ENCODE results near the gene GSE1. TPM values are rescaled to one million over a fixed set of nuclear protein-coding genes. Genes with fewer than 3 reads are reported as not detected.

Gene GSE1
- total RNA-seq, 1 experiment from 2014 or later: 90.2 TPM

DNA sequence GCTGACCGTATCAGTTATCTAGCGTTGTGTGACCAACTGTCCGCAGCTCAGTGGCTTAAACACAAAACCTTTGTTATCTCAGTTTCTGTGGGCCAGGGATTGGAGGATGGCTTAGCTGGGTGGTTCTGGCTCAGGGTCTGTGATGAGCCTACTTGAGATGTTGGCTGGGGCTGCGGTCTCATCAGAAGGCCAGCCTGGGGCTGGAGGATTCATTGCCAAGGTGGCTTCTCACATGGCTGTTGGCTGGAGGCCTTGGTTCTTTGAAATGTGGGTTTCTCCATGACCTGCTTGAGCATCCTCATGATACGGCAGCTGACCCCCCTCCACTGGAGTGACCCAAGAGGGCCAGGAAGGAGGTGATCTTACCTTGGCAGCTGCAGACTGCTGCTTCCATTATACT lies 16.7 kb downstream of the GSE1 start (continued):
- TF ChIP-seq, protein P1, sequence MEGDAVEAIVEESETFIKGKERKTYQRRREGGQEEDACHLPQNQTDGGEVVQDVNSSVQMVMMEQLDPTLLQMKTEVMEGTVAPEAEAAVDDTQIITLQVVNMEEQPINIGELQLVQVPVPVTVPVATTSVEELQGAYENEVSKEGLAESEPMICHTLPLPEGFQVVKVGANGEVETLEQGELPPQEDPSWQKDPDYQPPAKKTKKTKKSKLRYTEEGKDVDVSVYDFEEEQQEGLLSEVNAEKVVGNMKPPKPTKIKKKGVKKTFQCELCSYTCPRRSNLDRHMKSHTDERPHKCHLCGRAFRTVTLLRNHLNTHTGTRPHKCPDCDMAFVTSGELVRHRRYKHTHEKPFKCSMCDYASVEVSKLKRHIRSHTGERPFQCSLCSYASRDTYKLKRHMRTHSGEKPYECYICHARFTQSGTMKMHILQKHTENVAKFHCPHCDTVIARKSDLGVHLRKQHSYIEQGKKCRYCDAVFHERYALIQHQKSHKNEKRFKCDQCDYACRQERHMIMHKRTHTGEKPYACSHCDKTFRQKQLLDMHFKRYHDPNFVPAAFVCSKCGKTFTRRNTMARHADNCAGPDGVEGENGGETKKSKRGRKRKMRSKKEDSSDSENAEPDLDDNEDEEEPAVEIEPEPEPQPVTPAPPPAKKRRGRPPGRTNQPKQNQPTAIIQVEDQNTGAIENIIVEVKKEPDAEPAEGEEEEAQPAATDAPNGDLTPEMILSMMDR (IDR thresholded peaks at IDR 0.05 in 2 of 3, conservative IDR thresholded peaks at IDR 0.05 in 1 of 3; ENCODE audit: borderline replicate concordance in 1 of 3, insufficient read depth in 1 of 3, low read depth in 2 of 3, low read length in 2 of 3): no peak
- TF ChIP-seq CBX3 (IDR thresholded peaks at IDR 0.05; ENCODE audit: low read depth): no peak

DNA sequence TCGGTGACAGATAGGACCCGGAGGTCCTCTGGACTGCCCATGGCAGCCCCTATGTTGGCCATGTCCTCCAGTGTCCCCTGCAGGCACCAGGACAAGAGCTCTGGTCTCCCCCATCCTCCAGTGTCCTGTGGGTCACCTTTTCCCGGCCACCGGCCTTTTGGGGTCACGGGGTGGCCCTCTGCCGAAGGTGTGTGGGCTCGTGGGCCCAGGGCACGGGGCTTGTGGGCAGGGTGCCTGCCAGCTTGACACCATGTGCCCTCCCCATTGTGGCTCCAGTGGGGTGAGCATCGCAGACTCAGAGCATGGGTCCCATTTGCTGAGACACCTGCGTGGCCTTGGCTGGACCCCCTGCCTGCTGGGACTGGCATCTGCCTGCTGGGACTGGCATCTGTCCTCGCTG lies 18.1 kb downstream of the GSE1 start:
- Histone ChIP-seq H3K4me1 (ENCODE audit: control insufficient read depth in 1 of 2, insufficient read depth in 2 of 2, low read length in 2 of 2) (peaks cover 5 to 15% of the 10 kb centered on the region in 2 experiments; a peak in 3 of 4 replicates), H3K9ac (ENCODE audit: low read length) (no peak overlapping the region), H3K9me2 (ENCODE audit: insufficient read depth) (no peaks in the 10 kb centered on the region), H3K27ac (ENCODE audit: low read depth, low read length) (no peak overlapping the region), H2AFZ (ENCODE audit: low read depth, low read length, poor library complexity, severe bottlenecking) (no peak overlapping the region), H3K4me2 (ENCODE audit: low read length) (no peak overlapping the region), H3K4me3 (replicated peaks in 1 of 2; ENCODE audit: low read depth in 1 of 2, low read length in 2 of 2) (no peak overlapping the region), H3K36me3 (ENCODE audit: control insufficient read depth in 1 of 2, insufficient read depth in 2 of 2, low read length in 2 of 2) (peaks cover 0 to 3% of the 10 kb centered on the region in 2 experiments; a peak in 2 of 4 replicates), H4K20me1 (ENCODE audit: insufficient read depth) (no peaks in the 10 kb centered on the region), H3K9me3 (ENCODE audit: control insufficient read depth in 1 of 2, insufficient read depth in 1 of 2, low read depth in 1 of 2, low read length in 2 of 2) (peaks cover 14 to 18% of the 10 kb centered on the region in 2 experiments; a peak in 3 of 4 replicates), H3K79me2 (ENCODE audit: insufficient read depth, low read length) (peaks cover 63% of the 10 kb centered on the region), H3K27me3 (ENCODE audit: insufficient read depth, low read length) (no peaks in the 10 kb centered on the region)
- intact Hi-C loops (cut with micrococcal nuclease): no loop called here
- ChIA-PET POLR2A (no interaction called here), CTCF (no interaction called here), RAD21 (ENCODE audit: low non-redundant PET in 1 of 2, low total read pairs in 2 of 2, uncharacterized antibody in 2 of 2, unreplicated experiment in 2 of 2) (no interaction called here)
- BruUV-seq (replicated peaks): no TSS peak
- ATAC-seq (no peak), DNase-seq (ENCODE audit: low read depth, low spot score) (no peak)
- TF ChIP-seq EZH2phosphoT487 (IDR thresholded peaks at IDR 0.05; ENCODE audit: borderline replicate concordance) (no peak), TCF7L2 (IDR thresholded peaks at IDR 0.05; ENCODE audit: borderline replicate concordance, extremely low read depth, insufficient read depth, insufficient read length) (no peak), JUND (IDR thresholded peaks at IDR 0.05) (no peak), FOSL1 (IDR thresholded peaks at IDR 0.05; ENCODE audit: low read depth) (no peak), YY1 (IDR thresholded peaks at IDR 0.05; ENCODE audit: extremely low read depth, insufficient replicate concordance, low read depth, low read length) (no peak)
- TF ChIP-seq, protein P2, sequence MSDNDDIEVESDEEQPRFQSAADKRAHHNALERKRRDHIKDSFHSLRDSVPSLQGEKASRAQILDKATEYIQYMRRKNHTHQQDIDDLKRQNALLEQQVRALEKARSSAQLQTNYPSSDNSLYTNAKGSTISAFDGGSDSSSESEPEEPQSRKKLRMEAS (IDR thresholded peaks at IDR 0.05): no peak
